Measurements from ENCODE around the gene DOC2B. TPM values are rescaled to one million over a fixed set of nuclear protein-coding genes. Genes with fewer than 3 reads are reported as not detected.

Gene DOC2B
- total RNA-seq, 1 experiment from 2014 or later = 2.7 TPM

GRCh38 chr17:226108-227077 is 44.9 kb upstream of the DOC2B start:
- ATAC-seq = no peak

More at GRCh38 chr17:226108-227077, 44.9 kb upstream of the DOC2B start:
- Mint-ChIP-seq H3K4me1 (peaks cover 5% of the 10 kb centered on the region), H3K27ac (no peak overlapping the region), H3K9me3 (no peaks in the 10 kb centered on the region; the same call in 1 of the 2 replicates), H3K36me3 (no peaks in the 10 kb centered on the region), H3K4me3 (no peak overlapping the region), H3K27me3 (ENCODE audit: low read depth) (no peaks in the 10 kb centered on the region)
- POLR2A ChIA-PET = no interaction called here
- TF ChIP-seq JAZF1 (CRISPR knock-in tag; IDR thresholded peaks at IDR 0.05) = no peak
- TF ChIP-seq ATF6 (CRISPR knock-in tag; IDR thresholded peaks at IDR 0.05) = no peak
- TF ChIP-seq STAT6 (CRISPR knock-in tag; conservative IDR thresholded peaks at IDR 0.05; ENCODE audit: low read depth) = no peak
- TF ChIP-seq ZBTB21 (CRISPR knock-in tag; IDR thresholded peaks at IDR 0.05; ENCODE audit: borderline replicate concordance) = no peak
- TF ChIP-seq, protein P1, sequence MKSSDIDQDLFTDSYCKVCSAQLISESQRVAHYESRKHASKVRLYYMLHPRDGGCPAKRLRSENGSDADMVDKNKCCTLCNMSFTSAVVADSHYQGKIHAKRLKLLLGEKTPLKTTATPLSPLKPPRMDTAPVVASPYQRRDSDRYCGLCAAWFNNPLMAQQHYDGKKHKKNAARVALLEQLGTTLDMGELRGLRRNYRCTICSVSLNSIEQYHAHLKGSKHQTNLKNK (CRISPR knock-in tag; IDR thresholded peaks at IDR 0.05) = no peak
- TF ChIP-seq ZNF219 (CRISPR knock-in tag; IDR thresholded peaks at IDR 0.05; ENCODE audit: borderline replicate concordance) = no peak
- TF ChIP-seq CBFB (CRISPR knock-in tag; IDR thresholded peaks at IDR 0.05; ENCODE audit: low read depth) = no peak
- TF ChIP-seq RORB (CRISPR knock-in tag; IDR thresholded peaks at IDR 0.05) = no peak
- TF ChIP-seq CREM (CRISPR knock-in tag; IDR thresholded peaks at IDR 0.05) = no peak
- TF ChIP-seq ZNF121 (CRISPR knock-in tag; IDR thresholded peaks at IDR 0.05) = no peak
- no peak for TF ChIP-seq E2F4 (CRISPR knock-in tag; IDR thresholded peaks at IDR 0.05; ENCODE audit: borderline replicate concordance, low read depth)
- TF ChIP-seq, protein P2, sequence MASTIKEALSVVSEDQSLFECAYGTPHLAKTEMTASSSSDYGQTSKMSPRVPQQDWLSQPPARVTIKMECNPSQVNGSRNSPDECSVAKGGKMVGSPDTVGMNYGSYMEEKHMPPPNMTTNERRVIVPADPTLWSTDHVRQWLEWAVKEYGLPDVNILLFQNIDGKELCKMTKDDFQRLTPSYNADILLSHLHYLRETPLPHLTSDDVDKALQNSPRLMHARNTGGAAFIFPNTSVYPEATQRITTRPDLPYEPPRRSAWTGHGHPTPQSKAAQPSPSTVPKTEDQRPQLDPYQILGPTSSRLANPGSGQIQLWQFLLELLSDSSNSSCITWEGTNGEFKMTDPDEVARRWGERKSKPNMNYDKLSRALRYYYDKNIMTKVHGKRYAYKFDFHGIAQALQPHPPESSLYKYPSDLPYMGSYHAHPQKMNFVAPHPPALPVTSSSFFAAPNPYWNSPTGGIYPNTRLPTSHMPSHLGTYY (CRISPR knock-in tag; IDR thresholded peaks at IDR 0.05) = no peak
- TF ChIP-seq ZNF317 (CRISPR knock-in tag; IDR thresholded peaks at IDR 0.05; ENCODE audit: borderline replicate concordance, low read depth) = no peak
- no peak for TF ChIP-seq FOXK1 (CRISPR knock-in tag; IDR thresholded peaks at IDR 0.05)
- no peak for TF ChIP-seq GTF2I (CRISPR knock-in tag; conservative IDR thresholded peaks at IDR 0.05)
- no peak for TF ChIP-seq ZNF232 (CRISPR knock-in tag; IDR thresholded peaks at IDR 0.05)
- TF ChIP-seq FOXP1 (CRISPR knock-in tag; IDR thresholded peaks at IDR 0.05; ENCODE audit: borderline replicate concordance) = no peak
- TF ChIP-seq SP1 (CRISPR knock-in tag; conservative IDR thresholded peaks at IDR 0.05) = no peak
- CTCF ChIA-PET = interaction anchor here (1.0 kb wide), 1 partner anchor 690 kb away, joined by 3 read pairs; no protein-coding TSS in a partner anchor
- no peak for DNase-seq (ENCODE audit: low spot score)
